Right lobe of liver (tissue), 4 donors: Measurements from ENCODE around the gene COPS8.

Experiments used
- CTCF ChIP-seq, 4 donors: fragments of 200-600 bp in 3 of 4; fragments of 450-650 bp in 1 of 4; IDR thresholded peaks; one replicate each; pipeline versions ENCODE4 v1.5.1 to v1.8.0; 2016 to 2022; ENCODE audit warnings: antibody characterized with exemption in 4 of 4, mild to moderate bottlenecking in 2 of 4
- POLR2A ChIP-seq: fragments of 450-650 bp; IDR thresholded peaks from one replicate; pipeline ENCODE4 v1.6.1; 2017; ENCODE audit warnings: antibody characterized with exemption, mild to moderate bottlenecking
- donor health status: DM: no; HTN: no; CAD: no.
- donor health status: DM: no; HTN: no; CAD: no.
- donor health status: DM: no; HTN: yes; CAD: no.

GRCh38 chr2:237090906-237091305 lies 5.2 kb downstream of the COPS8 start:
- TF ChIP-seq CTCF (IDR thresholded peaks at IDR 0.05) (no peak), POLR2A (no peak)
